DMS53 treated with DMSO at 0.1 percent for 48 hours (cell line): ENCODE data around the gene KLHL41.

Source experiments
- DNase-seq: peaks from one replicate; lab custom pipeline; 2025; ENCODE audit not compliant: unreplicated experiment; lab: John Stamatoyannopoulos, UW

KLHL41 gene

DNA sequence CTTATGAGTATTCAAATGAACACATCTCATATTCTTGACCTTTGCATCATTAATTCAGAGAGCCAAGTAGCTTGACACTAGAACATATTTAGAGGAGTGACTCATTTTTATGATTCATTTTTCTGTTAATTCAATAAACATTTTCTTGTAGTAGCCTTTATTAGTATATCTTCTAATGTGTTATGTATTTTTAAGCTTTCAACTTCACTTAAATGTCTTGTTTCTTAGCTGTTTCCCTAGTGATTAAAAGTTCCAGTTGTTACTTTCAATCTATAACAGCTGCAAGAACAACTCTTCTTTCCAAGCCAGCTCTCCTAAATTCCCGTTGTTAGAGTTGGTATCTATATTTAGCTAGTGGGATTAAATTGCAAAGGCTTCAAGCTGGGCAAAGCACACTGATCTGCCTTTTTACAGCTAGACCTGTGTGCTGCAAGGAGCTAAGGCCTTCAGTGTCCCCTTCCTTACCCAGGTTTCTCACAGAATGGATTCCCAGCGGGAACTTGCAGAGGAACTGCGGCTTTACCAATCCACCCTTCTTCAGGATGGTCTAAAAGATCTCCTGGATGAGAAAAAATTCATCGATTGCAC, at the start of gene KLHL41:
Gene KLHL41 (plus strand): TSS at position 405 of the 588 bp plus-strand sequence. CDS start 77 bp downstream, at position 482.
- DNase-seq: peak; percentile 70

DNA sequence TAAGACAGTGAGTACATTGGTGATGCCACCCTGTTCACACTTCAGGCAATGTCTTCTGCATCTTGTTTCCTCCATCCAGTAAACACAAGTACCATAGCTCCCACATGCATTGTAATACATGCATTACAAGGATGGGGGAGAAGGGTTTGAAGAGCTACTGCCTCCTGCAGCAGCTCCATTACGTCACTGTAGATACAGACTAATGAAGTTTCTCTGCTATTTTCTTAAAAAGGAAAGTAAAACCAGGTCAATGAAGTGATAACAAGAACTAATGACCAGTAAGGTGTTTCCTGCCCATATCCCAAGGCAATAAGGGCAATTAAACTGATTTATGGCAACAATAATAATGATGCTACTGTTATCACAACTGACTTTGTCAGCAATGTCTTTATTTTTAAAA, 48.4 kb upstream of the KLHL41 start:
- DNase-seq: no peak

DNA sequence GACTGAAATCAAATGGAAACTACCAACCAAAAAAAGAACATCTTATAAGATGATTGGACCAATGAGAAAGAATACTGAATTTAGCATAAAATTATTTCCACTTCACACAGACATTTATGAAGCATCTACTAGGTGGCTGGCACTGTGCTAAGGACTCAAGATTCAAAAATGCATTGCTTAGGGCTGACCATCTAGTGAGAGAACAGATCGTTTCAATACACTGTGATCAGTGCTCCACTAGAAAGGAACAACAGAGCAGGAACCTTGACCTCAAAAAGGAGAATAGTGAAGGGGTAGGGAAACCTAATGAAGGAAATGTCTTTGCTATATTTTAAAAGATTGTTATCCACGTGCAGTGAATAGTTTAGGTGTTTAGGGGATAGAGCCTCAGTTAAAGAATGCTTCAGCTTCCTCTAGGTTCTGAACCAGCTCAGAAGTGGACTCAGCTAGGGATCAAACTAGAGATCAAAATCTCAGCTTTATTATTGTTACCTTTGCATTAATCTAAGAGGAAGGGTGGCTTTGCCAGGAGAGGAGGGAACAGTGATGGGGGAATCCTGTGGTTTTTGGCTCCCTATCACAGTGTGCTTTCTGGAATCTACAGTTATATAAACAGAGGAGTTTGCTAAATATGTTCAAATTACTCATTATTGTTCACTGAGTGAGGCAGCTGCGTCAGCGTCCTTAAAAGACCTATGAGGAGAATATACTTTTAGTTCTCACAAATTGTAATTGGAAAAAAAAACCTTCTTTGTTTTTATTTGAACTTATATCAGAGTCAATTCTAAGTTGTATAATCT, 46.4 kb upstream of the KLHL41 start:
- no peak for DNase-seq

DNA sequence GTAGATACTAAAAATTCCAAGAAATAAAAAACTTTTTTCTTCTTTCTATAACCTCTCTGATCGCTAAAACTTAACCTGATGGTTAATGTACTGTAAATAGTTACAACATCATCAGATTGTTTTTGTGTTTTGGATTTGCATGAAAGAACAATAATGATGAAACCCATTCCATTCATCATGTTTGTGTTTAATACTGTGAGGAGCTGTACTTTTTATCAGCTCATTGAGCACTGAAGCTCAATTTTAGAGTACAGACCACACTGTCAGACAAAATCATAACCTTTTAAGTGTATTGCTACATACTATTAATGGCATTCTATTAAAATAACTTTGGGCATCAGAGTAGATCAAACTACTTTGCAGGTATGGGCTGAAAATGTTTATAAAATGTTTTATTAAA, 45.0 kb upstream of the KLHL41 start:
- DNase-seq: no peak

DNA sequence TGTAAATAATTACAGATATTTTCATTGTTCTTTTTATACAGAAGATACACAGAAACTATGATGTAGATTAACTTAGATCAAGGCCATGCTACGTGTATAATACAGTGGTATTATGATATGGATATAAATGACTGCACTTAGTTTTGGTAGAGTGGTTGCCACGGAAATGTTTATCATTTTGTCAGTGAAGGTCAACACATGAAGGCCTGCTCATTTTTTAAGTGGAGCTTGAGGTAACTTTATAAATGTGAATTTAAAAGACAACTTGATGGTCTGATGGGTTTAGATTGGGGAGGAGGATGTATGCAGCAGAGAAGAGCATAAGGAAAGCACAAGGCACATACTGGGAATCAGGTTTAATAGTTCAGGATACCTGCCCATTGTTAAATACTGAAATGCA, 44.6 kb upstream of the KLHL41 start:
- DNase-seq: no peak

DNA sequence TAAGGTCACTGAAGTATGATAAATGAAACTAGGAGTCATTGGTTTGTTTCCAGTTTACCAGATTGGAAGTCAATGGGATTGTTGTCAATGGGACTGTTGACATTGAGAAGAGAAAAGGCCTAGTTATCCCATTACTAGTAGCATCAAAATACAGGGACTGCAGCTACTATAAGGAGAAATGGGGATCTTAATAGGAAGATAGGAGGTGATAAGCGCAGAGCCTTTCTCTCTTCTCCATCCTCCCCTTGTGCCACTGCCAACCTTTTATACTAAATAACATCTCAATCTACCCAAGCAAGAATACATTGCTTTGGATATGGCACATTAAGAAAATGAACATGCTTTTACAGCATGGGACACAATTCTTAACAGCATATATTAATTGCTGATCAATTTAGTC, 40.7 kb upstream of the KLHL41 start:
- DNase-seq: no peak

DNA sequence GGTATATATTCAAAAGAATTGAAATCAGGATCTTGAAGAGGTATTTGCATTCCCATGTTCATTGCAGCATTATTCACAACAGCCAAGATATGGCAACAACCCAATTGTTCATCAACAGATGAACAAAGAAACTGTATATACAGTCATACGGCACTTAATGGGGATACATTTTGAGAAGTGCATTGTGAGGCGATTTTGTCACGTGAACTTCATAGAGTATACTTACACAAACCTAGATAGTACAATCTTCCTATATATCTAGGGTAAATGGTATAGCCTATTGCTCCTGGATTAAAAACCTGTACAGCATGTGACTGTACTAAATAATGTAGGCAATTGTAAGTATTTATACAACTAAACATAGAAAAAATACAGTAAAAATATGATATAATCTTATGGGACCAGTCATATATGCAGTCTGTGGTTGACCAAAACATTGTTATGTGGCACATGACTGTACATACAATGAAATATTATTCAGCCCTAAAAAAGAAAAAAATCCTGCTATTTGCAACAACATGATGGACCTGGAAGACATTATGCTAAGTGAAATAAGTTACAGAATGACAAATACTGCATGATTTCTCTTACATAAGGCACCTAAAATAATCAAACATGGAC, 39.4 kb upstream of the KLHL41 start:
- DNase-seq: no peak

DNA sequence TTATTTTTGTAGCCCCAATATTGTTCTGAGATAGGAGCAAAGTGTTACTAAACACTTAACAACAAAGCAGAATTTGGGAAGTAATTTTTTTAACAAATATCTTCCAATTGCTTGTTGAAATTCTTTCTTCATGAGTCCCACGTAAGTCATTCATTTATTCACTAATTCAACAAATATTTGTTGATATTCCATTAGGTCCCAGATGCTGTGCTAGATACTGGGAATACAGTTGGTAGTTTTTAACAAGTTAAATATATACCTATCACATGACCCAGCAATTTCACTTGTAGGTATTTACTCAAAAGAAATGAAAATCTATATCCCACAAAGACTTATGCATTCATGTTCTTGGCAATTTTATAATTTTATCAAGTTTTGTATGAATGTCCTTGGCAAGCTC, 37.3 kb upstream of the KLHL41 start:
- no peak for DNase-seq

DNA sequence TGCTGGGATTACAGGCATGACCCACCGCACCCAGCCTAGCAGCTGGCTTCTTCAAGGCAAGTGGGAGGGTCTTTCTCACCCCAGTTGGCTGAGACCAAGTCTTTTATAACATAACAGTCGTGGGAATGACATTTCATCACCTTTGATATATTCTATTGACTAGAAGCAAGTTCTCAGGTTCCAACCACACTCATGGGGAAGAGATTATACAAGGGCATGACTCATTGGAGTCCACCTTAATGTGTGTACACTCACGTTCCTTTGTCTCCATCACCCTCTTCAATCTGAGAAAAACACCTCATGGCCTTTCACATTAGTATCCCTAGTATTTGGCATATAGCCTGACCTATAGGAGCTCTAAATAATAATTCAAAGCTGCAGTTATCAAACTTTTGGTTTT, 33.0 kb upstream of the KLHL41 start:
- DNase-seq: peak; percentile 91

DNA sequence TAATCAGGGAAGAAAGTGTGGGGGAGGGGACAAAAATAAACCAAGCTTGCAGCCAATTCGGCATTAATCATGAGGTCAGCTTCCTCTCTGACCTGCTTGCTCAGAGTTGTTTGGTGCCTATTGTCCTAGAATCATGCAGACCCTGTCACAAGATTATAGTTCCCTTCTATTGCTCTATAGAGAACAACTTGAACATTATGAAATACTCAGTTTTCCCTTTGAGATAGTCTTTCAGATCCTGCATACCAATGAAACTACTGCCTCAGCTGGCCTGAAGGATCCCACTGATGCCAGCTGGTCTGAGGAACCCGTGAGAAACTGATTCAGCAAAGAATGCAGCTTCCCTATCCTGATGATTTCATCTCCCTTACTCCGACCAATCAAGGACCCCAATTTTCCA, 31.2 kb upstream of the KLHL41 start:
- no peak for DNase-seq

DNA sequence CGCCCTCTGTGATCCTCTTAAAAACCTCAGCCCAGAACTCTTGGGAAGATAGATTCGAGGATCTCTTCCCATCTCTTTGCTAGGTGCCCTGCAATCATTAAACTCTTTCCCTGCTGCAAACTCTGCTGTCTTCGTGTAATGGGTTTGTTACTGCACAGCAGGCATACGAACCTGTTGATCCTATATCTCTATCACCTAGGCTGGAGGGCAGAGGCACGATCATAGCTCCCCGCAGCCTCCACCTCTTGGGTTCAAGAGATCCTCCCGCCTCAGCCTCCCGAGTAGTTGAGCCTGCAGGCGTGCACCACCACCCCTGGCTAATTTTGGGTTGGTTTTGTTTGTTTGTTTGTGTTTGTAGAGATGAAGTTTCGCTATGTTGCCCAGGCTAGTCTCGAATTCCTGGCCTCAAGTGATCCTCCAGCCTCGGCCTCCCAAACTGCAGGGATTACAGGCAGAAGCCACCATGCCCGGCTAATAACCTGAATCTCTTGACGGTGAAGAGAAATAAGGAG, 30.7 kb upstream of the KLHL41 start:
- DNase-seq: no peak

DNA sequence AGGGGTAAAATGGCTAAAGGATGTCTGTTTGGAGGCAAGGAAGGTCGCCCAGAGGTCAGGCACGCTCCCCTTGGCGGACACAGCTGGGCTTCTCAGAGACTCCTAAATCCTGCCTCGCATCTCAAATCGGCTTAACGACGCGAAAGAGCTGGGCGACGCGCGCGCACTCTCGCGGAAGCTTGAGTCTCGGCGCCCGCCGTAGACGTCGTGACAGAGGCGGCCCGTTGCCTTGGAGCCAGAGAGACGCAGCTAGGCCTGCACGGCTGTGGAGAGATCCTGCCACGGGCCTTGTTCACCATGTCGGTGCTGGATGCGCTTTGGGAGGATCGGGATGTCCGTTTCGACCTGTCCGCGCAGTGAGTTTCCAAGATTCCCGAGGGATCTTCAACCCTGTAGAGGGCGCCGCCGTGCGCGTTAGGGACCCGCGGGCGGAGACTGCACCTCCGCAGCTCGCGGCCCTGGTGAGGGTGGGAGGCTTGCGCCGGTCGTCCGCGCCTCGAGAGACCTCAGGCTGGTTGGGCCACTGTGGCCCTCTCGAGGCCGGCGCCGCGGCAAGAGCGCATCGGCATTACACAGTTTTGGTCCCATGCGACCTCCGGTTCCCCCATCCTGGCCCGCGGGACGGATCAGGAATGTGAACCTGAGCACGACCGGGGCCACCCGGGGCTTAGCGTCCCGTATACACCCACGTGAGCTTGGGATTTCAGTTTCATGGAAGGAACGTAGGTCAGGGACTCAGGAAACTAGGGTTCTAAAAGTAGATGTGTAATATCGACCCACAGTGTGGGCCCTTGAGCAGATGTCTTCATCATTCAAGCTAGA, 30.0 kb upstream of the KLHL41 start, which contains the start of gene BBS5:
Gene BBS5 (plus strand): TSS at position 238 of the 822 bp plus-strand sequence. CDS start 60 bp downstream, at position 298.
- peak; percentile 79 for DNase-seq

DNA sequence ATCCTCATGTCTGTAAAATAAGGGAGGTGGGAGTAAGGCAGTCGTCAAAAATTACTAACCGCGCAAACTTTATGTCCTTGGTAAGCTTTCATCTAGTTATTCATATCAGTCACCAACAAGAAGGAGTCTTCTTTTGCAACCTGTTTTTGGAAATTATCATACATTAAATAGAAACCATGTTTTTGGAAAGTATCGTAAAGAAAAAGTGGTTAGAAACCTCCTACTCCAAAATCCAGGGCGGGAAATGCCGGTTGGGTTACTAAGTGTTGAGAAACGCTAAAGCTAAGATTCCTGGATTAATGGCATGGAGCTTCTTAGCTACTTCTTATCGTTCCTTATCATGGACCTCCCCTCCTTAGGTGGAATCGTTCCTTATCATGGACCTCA, 29.4 kb upstream of the KLHL41 start:
- no peak for DNase-seq

DNA sequence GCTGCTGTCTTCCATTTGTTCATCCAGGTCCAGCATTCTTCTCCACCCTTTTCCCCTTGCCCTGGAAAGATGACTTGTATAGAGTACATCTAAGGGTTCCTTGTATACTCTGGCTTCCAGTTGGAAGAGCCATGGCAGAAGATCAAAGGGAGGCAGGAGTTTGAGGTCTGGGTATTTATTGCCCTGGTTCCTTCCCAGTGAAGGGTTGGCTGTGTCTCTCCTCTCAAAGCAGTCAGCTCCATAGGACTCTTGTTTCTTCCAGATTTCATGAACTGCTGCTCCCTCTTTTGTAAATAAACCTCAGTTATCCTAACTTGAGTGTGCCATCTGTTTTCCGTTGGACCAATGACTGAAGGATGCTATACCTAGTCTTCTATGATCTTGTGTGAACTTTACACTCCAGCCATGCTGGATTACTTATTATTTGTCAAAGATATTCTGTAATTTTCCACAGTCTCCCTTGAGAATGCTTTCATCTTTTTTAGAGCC, 23.8 kb upstream of the KLHL41 start:
- no peak for DNase-seq

DNA sequence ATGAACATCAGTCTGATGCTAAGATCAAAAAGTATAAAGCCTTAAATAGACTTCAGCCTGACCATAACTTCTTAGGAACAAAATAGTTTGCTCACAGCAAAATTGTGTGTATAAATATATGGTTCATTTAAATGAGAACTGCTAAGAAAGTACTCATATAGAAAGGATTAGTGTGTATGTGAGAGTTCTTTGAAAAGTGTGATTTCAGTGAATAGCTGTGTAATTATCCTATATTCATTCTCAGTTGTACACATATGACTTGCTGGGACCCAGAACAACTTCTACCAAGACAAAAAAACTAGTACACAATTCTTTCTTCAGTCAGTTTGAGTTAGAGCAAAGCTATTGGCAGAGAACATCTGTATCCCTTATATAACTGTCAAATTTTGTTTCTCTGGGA, 23.0 kb upstream of the KLHL41 start:
- DNase-seq: no peak

DNA sequence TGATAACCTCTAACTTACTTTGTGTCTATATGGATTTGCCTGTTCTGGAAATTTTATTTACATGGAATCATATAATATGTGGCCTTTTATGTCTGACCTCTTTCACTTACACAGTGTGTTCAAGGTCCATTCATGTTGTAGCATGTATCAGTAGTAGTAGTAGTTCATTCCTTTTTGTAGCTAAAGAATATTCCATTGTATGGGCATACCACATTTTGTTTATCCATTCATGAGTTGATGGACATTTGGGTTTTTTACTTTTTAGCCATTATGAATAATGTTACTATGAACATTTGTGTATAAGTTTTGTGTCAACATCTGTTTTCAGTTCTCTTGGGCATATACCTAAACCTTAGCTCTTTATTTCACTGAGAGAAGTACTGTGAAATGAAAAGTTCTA, 18.7 kb upstream of the KLHL41 start:
- DNase-seq: no peak

DNA sequence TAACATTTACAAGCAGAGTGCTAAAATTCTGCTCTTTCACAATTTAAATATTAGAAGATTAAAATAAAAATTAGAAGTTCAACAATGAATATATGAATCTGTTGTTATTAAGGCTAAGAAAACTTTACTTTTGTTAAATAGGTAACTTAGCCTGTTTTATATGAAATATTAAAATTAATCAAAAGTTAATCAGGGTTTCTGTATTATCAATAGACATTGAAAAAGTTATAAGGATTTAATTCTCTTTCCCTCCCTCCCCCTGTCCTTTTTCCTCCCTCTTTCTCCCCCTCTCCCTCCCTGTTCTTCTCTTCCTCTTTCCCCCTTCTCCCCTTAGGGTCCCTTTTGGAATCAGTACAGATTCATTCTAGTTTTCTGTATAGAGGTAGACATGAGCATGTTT, 18.1 kb upstream of the KLHL41 start:
- no peak for DNase-seq

DNA sequence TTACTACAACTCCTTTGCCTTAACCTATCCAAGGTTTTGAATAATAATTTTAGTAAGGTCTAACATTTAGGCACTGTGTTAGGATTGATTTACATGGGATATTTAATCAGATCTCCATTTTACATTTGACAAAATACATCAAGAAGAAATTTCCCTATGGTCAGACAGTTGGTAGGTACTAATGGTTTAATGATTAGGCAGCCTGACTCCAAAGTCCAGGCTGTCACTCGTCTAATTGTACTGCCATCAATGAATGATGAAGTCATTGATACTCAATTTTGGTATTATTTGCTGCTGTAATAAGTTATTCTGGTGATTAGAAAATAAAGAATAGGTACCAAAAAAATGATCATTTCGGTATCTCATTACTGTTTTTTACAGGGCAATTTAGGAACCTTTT, 16.1 kb upstream of the KLHL41 start:
- no peak for DNase-seq

DNA sequence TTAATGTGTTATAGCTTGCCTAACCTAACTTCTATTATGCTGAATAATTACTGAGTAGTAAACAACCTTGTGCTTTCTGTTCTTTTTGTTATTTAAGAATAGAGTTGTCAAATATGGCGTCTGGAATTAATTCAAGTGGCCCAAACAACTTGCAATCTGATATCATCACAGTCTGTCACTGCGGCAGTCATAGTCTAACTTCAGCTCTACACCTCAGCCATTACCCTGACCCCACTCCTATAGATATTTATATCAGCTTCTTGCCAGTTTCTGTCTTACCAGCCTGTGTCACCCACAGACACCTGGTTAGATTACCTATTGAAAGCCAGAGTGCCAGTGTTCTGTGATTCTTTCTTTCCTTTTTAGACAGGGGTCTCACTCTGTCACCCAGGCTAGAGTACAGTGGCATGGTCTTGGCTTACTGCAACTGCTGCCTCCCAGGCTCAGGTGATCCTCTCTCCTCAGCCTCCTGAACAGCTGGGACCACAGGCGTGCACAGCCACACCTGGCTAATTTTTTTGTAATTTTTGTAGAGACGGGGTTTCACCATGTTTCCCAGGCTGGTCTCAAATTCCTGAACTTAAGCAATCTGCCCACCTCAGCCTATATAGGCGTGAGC, 14.1 kb upstream of the KLHL41 start:
- DNase-seq: no peak

DNA sequence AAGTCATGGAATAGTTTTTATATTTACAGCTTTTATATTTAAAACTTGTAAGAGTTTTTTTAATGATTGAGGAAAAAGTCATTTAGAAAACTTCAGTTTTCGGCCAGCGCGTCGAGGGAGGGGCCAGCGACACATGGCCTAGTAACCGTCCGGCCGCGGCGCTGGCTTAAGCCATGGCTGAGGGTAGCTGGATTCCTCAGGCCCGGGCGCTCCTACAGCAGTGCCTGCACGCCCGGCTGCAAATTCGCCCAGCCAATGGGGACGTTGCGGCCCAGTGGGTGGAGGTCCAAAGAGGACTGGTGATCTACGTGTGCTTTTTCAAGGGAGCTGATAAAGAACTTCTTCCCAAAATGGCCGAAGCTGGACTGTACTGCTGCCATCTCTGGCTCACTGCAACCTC, 4.9 kb upstream of the KLHL41 start:
- no peak for DNase-seq

DNA sequence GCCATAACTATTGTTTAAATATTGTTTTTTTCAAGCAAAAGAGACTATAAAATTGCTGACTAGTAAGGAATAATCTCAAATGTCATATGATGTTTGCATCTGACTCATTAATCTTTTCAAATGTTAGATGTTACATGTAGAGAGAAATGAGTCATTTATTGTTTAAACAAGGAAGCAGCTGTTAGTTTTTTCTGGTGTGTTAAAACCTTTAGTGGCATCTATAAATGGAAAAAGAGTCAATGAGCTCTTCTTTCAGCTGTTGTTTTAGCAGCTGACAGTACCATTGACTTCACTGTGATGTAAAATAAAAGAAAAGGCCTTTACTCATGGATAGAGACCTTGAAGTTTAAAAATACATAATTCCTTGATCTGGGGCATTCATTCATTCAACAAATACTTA, 1.8 kb upstream of the KLHL41 start:
- peak; percentile 100 for DNase-seq
